A549 (cell line): ENCODE results near the gene GBP2. TPM values are rescaled to one million over a fixed set of nuclear protein-coding genes. Genes with fewer than 3 reads are reported as not detected.

Experiments
- ATAC-seq, 2 experiments: fragments of 200-7000 bp in 1 of 2; fragments of >200 bp in 1 of 2; cut with Nextera tagmentation in 1 of 2; cut with Tn5 transposase in 1 of 2; 3 replicates each; pipeline versions ENCODE4 v1.8.0 to v1.9.1; 2018 to 2020; ENCODE audit warnings: mild to moderate bottlenecking in 1 of 2, moderate library complexity in 1 of 2
- CTCF ChIA-PET: fragments of 300-600 bp; sonication (Branson Sonifier 250); formaldehyde crosslinking; extraction: SDS; loops from one replicate; lab custom pipeline; 2021; ENCODE audit warnings: antibody characterized with exemption, inconsistent platforms; lab: Yijun Ruan, JAX
- POLR2A ChIA-PET: fragments of 350-600 bp; formaldehyde crosslinking; extraction: SDS; loops from one replicate; lab custom pipeline; 2021; ENCODE audit warnings: antibody characterized with exemption, inconsistent platforms; lab: Yijun Ruan, JAX
- DNase-seq, 2 experiments: peaks; one replicate each; pipeline versions ENCODE4 v3.0.0 to v3.0.0-alpha.2; 2011 to 2016; ENCODE audit warnings: low read depth in 1 of 2, low spot score in 1 of 2
- FAIRE-seq: peaks from 2 replicates; lab custom pipeline; 2011; peaks lifted over from hg19 to GRCh38; lab: Jason Lieb, UNC
- H3K27ac ChIP-seq, 2 experiments: fragments of >200 bp; sonication (Bioruptor Twin); formaldehyde crosslinking; 3 replicates each; pipeline ENCODE4 v1.5.1; 2016 to 2017
- H3K4me1 ChIP-seq: fragments of >200 bp; sonication (Bioruptor Twin); formaldehyde crosslinking; 3 replicates; pipeline ENCODE4 v1.6.1; 2016
- H3K4me2 ChIP-seq: fragments of >200 bp; sonication (Bioruptor Twin); formaldehyde crosslinking; 3 replicates; pipeline ENCODE4 v1.6.1; 2016
- H3K4me3 ChIP-seq: fragments of >200 bp; sonication (Bioruptor Twin); formaldehyde crosslinking; 3 replicates; pipeline ENCODE4 v1.5.1; 2016
- H3K9me3 ChIP-seq: fragments of >200 bp; sonication (Bioruptor Twin); formaldehyde crosslinking; 3 replicates; pipeline ENCODE4 v1.6.1; 2016
- CHD2 ChIP-seq: fragments of 150-350 bp; IDR thresholded peaks from 2 replicates; pipeline ENCODE4 v1.6.1; 2014; ENCODE audit warnings: low read length; ENCODE audit not compliant: partially characterized antibody
- EHMT2 ChIP-seq: fragments of 200-600 bp; sonication (generic); IDR thresholded peaks from 2 replicates; pipeline ENCODE4 v1.6.1; 2016; ENCODE audit warnings: antibody characterized with exemption, low read depth, mild to moderate bottlenecking, moderate library complexity
- EP300 ChIP-seq, 2 experiments: fragments of >200 bp; sonication (Bioruptor Twin); formaldehyde crosslinking; IDR thresholded peaks; 2 replicates in 1 of 2; 3 replicates in 1 of 2; pipeline ENCODE4 v1.6.1; 2016 to 2017
- ESRRA ChIP-seq: fragments of 150-350 bp; IDR thresholded peaks from 2 replicates; pipeline ENCODE4 v1.6.1; 2014; ENCODE audit warnings: mild to moderate bottlenecking, low read length, borderline replicate concordance
- HDAC2 ChIP-seq: fragments of 200-600 bp; sonication (generic); IDR thresholded peaks from 2 replicates; pipeline ENCODE4 v1.6.1; 2016
- HEYL ChIP-seq: fragments of 250-450 bp; sonication (Bioruptor Pico); IDR thresholded peaks from 2 replicates; pipeline ENCODE4 v1.8.0; 2021; ENCODE audit warnings: mild to moderate bottlenecking, moderate library complexity
- KDM1A ChIP-seq: fragments of 200-600 bp; sonication (generic); IDR thresholded peaks from 2 replicates; pipeline ENCODE4 v1.6.1; 2016; ENCODE audit warnings: low read depth, mild to moderate bottlenecking
- KDM5A ChIP-seq: fragments of 200-600 bp; sonication (generic); IDR thresholded peaks from 2 replicates; pipeline ENCODE4 v1.6.1; 2016; ENCODE audit warnings: antibody characterized with exemption, mild to moderate bottlenecking
- MAX ChIP-seq: IDR thresholded peaks from 2 replicates; pipeline ENCODE4 v1.6.1; 2012
- MYC ChIP-seq: IDR thresholded peaks from 2 replicates; pipeline ENCODE4 v1.6.1; 2012; ENCODE audit warnings: mild to moderate bottlenecking, inconsistent platforms, low read length, improper control_type of control experiment, borderline replicate concordance
- NPAS2 ChIP-seq: fragments of 250-450 bp; sonication (Bioruptor Pico); IDR thresholded peaks from 2 replicates; pipeline ENCODE4 v1.8.0; 2022; ENCODE audit warnings: mild to moderate bottlenecking, moderate library complexity, borderline replicate concordance
- NR3C1 ChIP-seq: fragments of >200 bp; sonication (Bioruptor Twin); formaldehyde crosslinking; IDR thresholded peaks from 3 replicates; pipeline ENCODE4 v1.6.1; 2017
- PHF8 ChIP-seq: fragments of 200-600 bp; sonication (generic); IDR thresholded peaks from 2 replicates; pipeline ENCODE4 v1.6.1; 2016; ENCODE audit warnings: low read depth, mild to moderate bottlenecking, antibody characterized with exemption, moderate library complexity, borderline replicate concordance
- RAD21 ChIP-seq, 2 experiments: fragments of >200 bp in 1 of 2; sonication (Bioruptor Twin) in 1 of 2; formaldehyde crosslinking in 1 of 2; IDR thresholded peaks in 1 of 2; conservative IDR thresholded peaks in 1 of 2; 2 replicates in 1 of 2; 3 replicates in 1 of 2; pipeline ENCODE4 v1.6.1; 2012 to 2018; ENCODE audit warnings: inconsistent platforms in 1 of 2
- RCOR1 ChIP-seq: fragments of 150-350 bp; IDR thresholded peaks from 2 replicates; pipeline ENCODE4 v1.6.1; 2014; ENCODE audit warnings: antibody characterized with exemption, low read length, low read depth
- SMC3 ChIP-seq: fragments of >200 bp; sonication (Bioruptor Twin); formaldehyde crosslinking; IDR thresholded peaks from 3 replicates; pipeline ENCODE4 v1.6.1; 2018; ENCODE audit warnings: inconsistent platforms
- SREBF2 ChIP-seq: fragments of 450-650 bp; IDR thresholded peaks from 2 replicates; pipeline ENCODE4 v1.6.1; 2014; ENCODE audit warnings: mild to moderate bottlenecking, moderate library complexity
- TFCP2L1 ChIP-seq: fragments of 250-450 bp; sonication (Bioruptor Pico); IDR thresholded peaks from 2 replicates; pipeline ENCODE4 v1.5.0; 2021; ENCODE audit warnings: mild to moderate bottlenecking
- TP53 ChIP-seq: fragments of 250-450 bp; sonication (Bioruptor Pico); IDR thresholded peaks from 2 replicates; pipeline ENCODE4 v1.5.0; 2021; ENCODE audit warnings: mild to moderate bottlenecking, moderate library complexity
- ZFP36 ChIP-seq: fragments of 450-650 bp; IDR thresholded peaks from 2 replicates; pipeline ENCODE4 v1.6.1; 2014; ENCODE audit warnings: borderline replicate concordance; ENCODE audit not compliant: partially characterized antibody
- ZNF302 ChIP-seq: fragments of 250-450 bp; sonication (Bioruptor Pico); IDR thresholded peaks from 2 replicates; pipeline ENCODE4 v1.9.0; 2021; ENCODE audit warnings: inconsistent platforms, mild to moderate bottlenecking, moderate library complexity
- WGBS: methylation state at CpG from one replicate; pipeline ENCODE4 v1.1.6; 2017; ENCODE audit errors: missing lambda C conversion rate; 5-methylcytosine and 5-hydroxymethylcytosine counted together
- polyA plus RNA-seq, 4 experiments: library from polyadenylated mRNA; depleted of rRNA in 3 of 4; stranded (reverse); fragments of >200 nt; fragmentation: RNase III in 1 of 4; extraction: RNeasy Plus Mini Kit Qiagen cat#74134 plus additional on column Dnase treatment in 1 of 4; gene quantifications; 2 replicates in 3 of 4; 3 replicates in 1 of 4; pipeline ENCODE4 v1.2.3, GENCODE V29; 2011 to 2017
- TF ChIP-seq, protein P1 (sequence below): fragments of >200 bp; sonication (Bioruptor Twin); formaldehyde crosslinking; IDR thresholded peaks from 2 replicates; pipeline ENCODE4 v1.6.1; 2016
- TF ChIP-seq, protein P2 (sequence below): fragments of >200 bp; sonication (Bioruptor Twin); formaldehyde crosslinking; IDR thresholded peaks from 3 replicates; pipeline ENCODE4 v1.5.1; 2016
- TF ChIP-seq, protein P3 (sequence below): IDR thresholded peaks from 2 replicates; pipeline ENCODE4 v1.6.1; 2012; ENCODE audit warnings: low read depth, borderline replicate concordance

Gene GBP2
- polyA plus RNA-seq, 2 of the 4 experiments (the other 2 are of a cell fraction), result 1.3 to 1.9 TPM

DNA sequence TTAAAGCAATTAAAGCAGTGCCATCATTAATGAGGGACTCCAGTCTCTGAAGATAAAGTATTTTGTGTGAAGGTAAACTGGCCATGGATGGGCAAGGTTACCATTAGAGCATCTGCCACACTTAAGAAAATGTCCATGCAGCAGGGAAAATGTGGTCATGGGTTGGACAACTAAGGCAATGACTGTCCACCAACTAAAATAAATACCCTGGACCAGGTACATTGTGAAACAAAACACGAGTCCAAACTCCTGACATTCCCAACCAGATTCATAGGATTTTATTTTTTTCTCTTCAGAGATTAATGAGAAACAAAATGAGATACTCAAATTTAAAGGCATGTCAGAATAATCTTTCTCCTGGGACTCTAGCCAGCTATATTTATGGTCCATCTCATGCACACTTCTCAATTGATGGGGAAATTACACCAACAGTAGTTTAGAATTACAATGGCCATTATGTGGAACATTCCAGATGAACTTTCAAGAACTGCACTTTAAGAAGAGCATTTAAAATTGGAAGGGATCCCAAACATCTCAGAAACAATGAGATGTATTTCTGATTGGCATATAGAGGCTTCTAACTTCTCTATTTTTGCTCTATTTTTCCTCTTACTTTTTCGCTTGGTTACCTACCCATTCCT is 41.8 kb upstream of the GBP2 start:
- ChIA-PET CTCF (no interaction called here), POLR2A (no interaction called here)
- no peak for TF ChIP-seq CHD2
- no peak for TF ChIP-seq RAD21 (conservative IDR thresholded peaks at IDR 0.05 in 1 of 2, IDR thresholded peaks at IDR 0.05 in 1 of 2)
- TF ChIP-seq, protein P1, sequence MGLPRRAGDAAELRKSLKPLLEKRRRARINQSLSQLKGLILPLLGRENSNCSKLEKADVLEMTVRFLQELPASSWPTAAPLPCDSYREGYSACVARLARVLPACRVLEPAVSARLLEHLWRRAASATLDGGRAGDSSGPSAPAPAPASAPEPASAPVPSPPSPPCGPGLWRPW, result no peak
- TF ChIP-seq, protein P2, sequence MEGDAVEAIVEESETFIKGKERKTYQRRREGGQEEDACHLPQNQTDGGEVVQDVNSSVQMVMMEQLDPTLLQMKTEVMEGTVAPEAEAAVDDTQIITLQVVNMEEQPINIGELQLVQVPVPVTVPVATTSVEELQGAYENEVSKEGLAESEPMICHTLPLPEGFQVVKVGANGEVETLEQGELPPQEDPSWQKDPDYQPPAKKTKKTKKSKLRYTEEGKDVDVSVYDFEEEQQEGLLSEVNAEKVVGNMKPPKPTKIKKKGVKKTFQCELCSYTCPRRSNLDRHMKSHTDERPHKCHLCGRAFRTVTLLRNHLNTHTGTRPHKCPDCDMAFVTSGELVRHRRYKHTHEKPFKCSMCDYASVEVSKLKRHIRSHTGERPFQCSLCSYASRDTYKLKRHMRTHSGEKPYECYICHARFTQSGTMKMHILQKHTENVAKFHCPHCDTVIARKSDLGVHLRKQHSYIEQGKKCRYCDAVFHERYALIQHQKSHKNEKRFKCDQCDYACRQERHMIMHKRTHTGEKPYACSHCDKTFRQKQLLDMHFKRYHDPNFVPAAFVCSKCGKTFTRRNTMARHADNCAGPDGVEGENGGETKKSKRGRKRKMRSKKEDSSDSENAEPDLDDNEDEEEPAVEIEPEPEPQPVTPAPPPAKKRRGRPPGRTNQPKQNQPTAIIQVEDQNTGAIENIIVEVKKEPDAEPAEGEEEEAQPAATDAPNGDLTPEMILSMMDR, result no peak
- TF ChIP-seq EP300 (IDR thresholded peaks at IDR 0.05), result no peak
- no peak for TF ChIP-seq ZFP36
- no peak for TF ChIP-seq NR3C1
- TF ChIP-seq, protein P3, sequence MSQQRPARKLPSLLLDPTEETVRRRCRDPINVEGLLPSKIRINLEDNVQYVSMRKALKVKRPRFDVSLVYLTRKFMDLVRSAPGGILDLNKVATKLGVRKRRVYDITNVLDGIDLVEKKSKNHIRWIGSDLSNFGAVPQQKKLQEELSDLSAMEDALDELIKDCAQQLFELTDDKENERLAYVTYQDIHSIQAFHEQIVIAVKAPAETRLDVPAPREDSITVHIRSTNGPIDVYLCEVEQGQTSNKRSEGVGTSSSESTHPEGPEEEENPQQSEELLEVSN, result no peak
- no peak for TF ChIP-seq HEYL (CRISPR knock-in tag)
- no peak for TF ChIP-seq SMC3
- TF ChIP-seq ESRRA, result no peak
- TF ChIP-seq PHF8, result no peak
- no peak for TF ChIP-seq RCOR1
- no peak for TF ChIP-seq MAX
- no peak for TF ChIP-seq KDM5A
- TF ChIP-seq NPAS2 (CRISPR knock-in tag), result no peak
- ATAC-seq (no peak), FAIRE-seq (no peak), DNase-seq (no peak)
- Histone ChIP-seq H3K4me3 (no peak overlapping the region), H3K4me2 (no peak overlapping the region), H3K9me3 (no peaks in the 10 kb centered on the region), H3K4me1 (no peaks in the 10 kb centered on the region), H3K27ac (no peak overlapping the region)
- WGBS, result 2% methylated on average over 2 of the region's 2 CpGs

DNA sequence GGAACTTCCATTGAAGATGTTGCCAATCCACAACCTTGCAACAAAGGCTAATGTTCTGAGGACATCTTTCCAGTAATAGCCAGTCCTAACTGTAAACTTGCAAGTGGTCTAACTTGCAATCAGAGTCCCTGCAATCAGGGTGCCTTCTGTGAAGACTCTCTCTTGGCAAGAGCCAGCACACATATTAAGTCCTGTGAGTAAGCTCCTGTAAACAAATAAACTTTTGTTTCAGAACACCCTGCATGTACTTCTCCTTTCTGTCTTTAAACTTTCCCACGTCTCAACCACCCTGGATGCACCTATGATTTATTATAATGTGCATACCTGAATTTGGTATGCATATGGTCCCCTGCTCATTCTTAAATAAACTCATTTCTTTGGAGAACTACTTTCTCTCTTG is 40.8 kb upstream of the GBP2 start:
- POLR2A ChIA-PET, result no interaction called here
- no peak overlapping the region for H3K4me2 ChIP-seq
- WGBS, result 7% methylated on average over 1 of the region's 1 CpG
- TF ChIP-seq EHMT2 (no peak), ESRRA (no peak), ZNF302 (CRISPR knock-in tag) (no peak), KDM1A (no peak), SREBF2 (no peak), KDM5A (no peak), TFCP2L1 (CRISPR knock-in tag) (no peak), MYC (no peak), HDAC2 (no peak), TP53 (CRISPR knock-in tag) (no peak)
- TF ChIP-seq, protein P3, result no peak
- no peaks in the 10 kb centered on the region for H3K9me3 ChIP-seq
- no peak overlapping the region for H3K27ac ChIP-seq
- H3K4me3 ChIP-seq, result no peak overlapping the region
- ATAC-seq (no peak), DNase-seq (no peak), FAIRE-seq (no peak)
- no peaks in the 10 kb centered on the region for H3K4me1 ChIP-seq
- CTCF ChIA-PET, result no interaction called here
